HepG2 (cell line): Measurements from ENCODE around the gene MAGI1.

Source experiments
- SALL1 ChIP-seq: sonication (generic); formaldehyde crosslinking; IDR thresholded peaks from 2 replicates; pipeline ENCODE4 v1.8.0; 2022; ENCODE audit warnings: mild to moderate bottlenecking, missing genetic modification reagents
- SKIL ChIP-seq: sonication (generic); formaldehyde crosslinking; IDR thresholded peaks from 2 replicates; pipeline ENCODE4 v1.8.0; 2022; ENCODE audit warnings: missing genetic modification reagents, mild to moderate bottlenecking, moderate library complexity, borderline replicate concordance
- TCF7 ChIP-seq: sonication (generic); IDR thresholded peaks from 2 replicates; pipeline ENCODE4 v1.6.1; 2016; ENCODE audit warnings: antibody characterized with exemption, low read depth
- U2AF2 ChIP-seq: fragments of 200-400 bp; formaldehyde crosslinking; IDR thresholded peaks from 2 replicates; pipeline ENCODE4 v1.6.1; 2017; ENCODE audit warnings: low read depth, mild to moderate bottlenecking, low read length
- ZBTB8A ChIP-seq: sonication (generic); formaldehyde crosslinking; IDR thresholded peaks from 2 replicates; pipeline ENCODE4 v1.4.0; 2020; ENCODE audit warnings: mild to moderate bottlenecking, low read depth, missing genetic modification reagents, borderline replicate concordance

DNA sequence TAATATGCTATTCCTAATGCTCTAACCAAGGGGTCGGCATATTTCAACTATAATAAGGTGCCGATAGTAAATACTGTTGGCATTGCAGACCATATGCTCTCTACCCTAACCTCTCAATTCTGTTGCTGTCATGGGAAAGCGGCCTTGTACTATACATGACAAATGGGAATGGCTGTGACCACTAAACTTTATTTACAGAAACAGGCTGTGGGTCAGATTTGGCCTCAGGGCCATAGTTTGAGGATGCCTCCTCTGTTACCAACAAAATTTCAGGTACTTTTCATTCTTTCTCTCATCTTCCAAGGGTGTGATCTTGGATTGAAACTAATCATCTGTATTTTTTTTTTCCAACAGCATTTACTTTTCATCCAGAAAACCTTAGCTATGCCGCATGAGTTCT is 242.0 kb downstream of the MAGI1 start:
- TF ChIP-seq ZBTB8A (CRISPR knock-in tag) (no peak), TCF7 (no peak), SKIL (CRISPR knock-in tag) (no peak), SALL1 (CRISPR knock-in tag) (no peak), U2AF2 (no peak)
